IMR-90 (cell line): ENCODE measurements around the gene BCL2L15. TPM values are rescaled to one million over a fixed set of nuclear protein-coding genes. Genes with fewer than 3 reads are reported as not detected.

Experiments used
- ATAC-seq: fragments of 200-7000 bp; cut with Tn5 transposase; 2 replicates; pipeline ENCODE4 v1.9.1; 2020; ENCODE audit warnings: low read depth, mild to moderate bottlenecking, moderate library complexity
- BruUV-seq: library from RNA; stranded (reverse); fragments of 400-500 nt; replicated peaks from 2 replicates; lab custom pipeline; 2021; lab: Mats Ljungman, UMichigan
- CTCF ChIA-PET: fragments of 300-600 bp; formaldehyde crosslinking; extraction: SDS; loops from one replicate; lab custom pipeline; 2021; ENCODE audit warnings: antibody characterized with exemption; lab: Yijun Ruan, JAX
- POLR2A ChIA-PET: fragments of 300-600 bp; sonication (Branson Sonifier 250); formaldehyde crosslinking; loops from one replicate; lab custom pipeline; 2022; ENCODE audit warnings: antibody characterized with exemption; ENCODE audit not compliant: unreplicated experiment; lab: Charles Lee
- DNase-seq: peaks from one replicate; pipeline ENCODE4 v3.0.0; 2013
- H2AFZ ChIP-seq: replicated peaks from 2 replicates; pipeline ENCODE3; 2013; ENCODE audit warnings: low read length, mild to moderate bottlenecking; ENCODE audit not compliant: poor library complexity
- H2AK5ac ChIP-seq: 2 replicates; pipeline ENCODE4 v1.6.1; 2013; ENCODE audit warnings: low read depth, low read length, inconsistent platforms
- H2AK9ac ChIP-seq: replicated peaks from 2 replicates; pipeline ENCODE3; 2013; ENCODE audit warnings: mild to moderate bottlenecking, low read depth, low read length, moderate library complexity; ENCODE audit not compliant: poor library complexity
- H2BK120ac ChIP-seq: 2 replicates; pipeline ENCODE4 v1.6.1; 2013; ENCODE audit warnings: low read depth, low read length, inconsistent platforms
- H2BK15ac ChIP-seq: 3 replicates; pipeline ENCODE4 v1.6.1; 2013; ENCODE audit warnings: low read depth, low read length, inconsistent platforms
- H2BK20ac ChIP-seq: 2 replicates; pipeline ENCODE4 v1.6.1; 2013; ENCODE audit warnings: low read depth, mild to moderate bottlenecking, inconsistent platforms, low read length, moderate library complexity
- H2BK5ac ChIP-seq: 2 replicates; pipeline ENCODE4 v1.6.1; 2013; ENCODE audit warnings: mild to moderate bottlenecking, low read depth, low read length, inconsistent platforms; ENCODE audit not compliant: poor library complexity, severe bottlenecking
- H3K14ac ChIP-seq: replicated peaks from 2 replicates; pipeline ENCODE4 v1.6.1; 2013; ENCODE audit warnings: low read depth, low read length, inconsistent platforms
- H3K18ac ChIP-seq: 2 replicates; pipeline ENCODE4 v1.6.1; 2013; ENCODE audit warnings: low read depth, low read length, control low read depth
- H3K23ac ChIP-seq: 2 replicates; pipeline ENCODE4 v1.6.1; 2013; ENCODE audit warnings: low read depth, low read length, inconsistent platforms
- H3K27ac ChIP-seq: 2 replicates; pipeline ENCODE4 v1.5.1; 2013; ENCODE audit warnings: mild to moderate bottlenecking, control low read depth, low read length; ENCODE audit not compliant: insufficient read depth
- H3K27me3 ChIP-seq: 2 replicates; pipeline ENCODE4 v1.6.1; 2013; ENCODE audit warnings: low read length; ENCODE audit not compliant: control insufficient read depth, insufficient read depth
- H3K36me3 ChIP-seq: 2 replicates; pipeline ENCODE4 v1.6.1; 2013; ENCODE audit warnings: low read length, mixed read lengths; ENCODE audit not compliant: control insufficient read depth, insufficient read depth
- H3K4ac ChIP-seq: 2 replicates; pipeline ENCODE4 v1.6.1; 2013; ENCODE audit warnings: low read depth, low read length, inconsistent platforms
- H3K4me1 ChIP-seq: 2 replicates; pipeline ENCODE4 v1.6.1; 2013; ENCODE audit warnings: low read length, mixed read lengths; ENCODE audit not compliant: control insufficient read depth, insufficient read depth
- H3K4me2 ChIP-seq: 2 replicates; pipeline ENCODE4 v1.6.1; 2013; ENCODE audit warnings: low read depth, mild to moderate bottlenecking, control low read depth, low read length, moderate library complexity
- H3K4me3 ChIP-seq: 2 replicates; pipeline ENCODE4 v1.5.1; 2013; ENCODE audit warnings: low read depth, mild to moderate bottlenecking, control low read depth, low read length, moderate library complexity; ENCODE audit not compliant: insufficient read depth
- H3K56ac ChIP-seq: 2 replicates; pipeline ENCODE4 v1.6.1; 2013; ENCODE audit warnings: low read length, inconsistent platforms; ENCODE audit not compliant: insufficient read depth; ENCODE audit errors: extremely low read depth
- H3K79me1 ChIP-seq, 2 experiments: 2 replicates each; pipeline ENCODE4 v1.6.1; 2013; ENCODE audit warnings: low read length in 2 of 2, inconsistent platforms in 1 of 2, low read depth in 1 of 2
- H3K9ac ChIP-seq: 2 replicates; pipeline ENCODE4 v1.6.1; 2013; ENCODE audit warnings: low read depth, low read length, control low read depth
- H3K9me1 ChIP-seq: 2 replicates; pipeline ENCODE4 v1.6.1; 2013; ENCODE audit warnings: low read length, inconsistent platforms; ENCODE audit not compliant: insufficient read depth
- H3K9me3 ChIP-seq: 2 replicates; pipeline ENCODE4 v1.6.1; 2013; ENCODE audit warnings: low read length; ENCODE audit not compliant: control insufficient read depth, insufficient read depth
- H4K20me1 ChIP-seq: 2 replicates; pipeline ENCODE4 v1.6.1; 2013; ENCODE audit warnings: low read length, inconsistent platforms; ENCODE audit not compliant: insufficient read depth
- H4K5ac ChIP-seq: 2 replicates; pipeline ENCODE4 v1.6.1; 2013; ENCODE audit warnings: mild to moderate bottlenecking, low read depth, low read length, control low read depth
- H4K8ac ChIP-seq, 2 experiments: 2 replicates each; pipeline ENCODE4 v1.6.1; 2013; ENCODE audit warnings: low read depth in 2 of 2, low read length in 2 of 2, control low read depth in 1 of 2, inconsistent platforms in 1 of 2
- H4K91ac ChIP-seq: 2 replicates; pipeline ENCODE4 v1.6.1; 2013; ENCODE audit warnings: low read depth, low read length, inconsistent platforms; ENCODE audit not compliant: insufficient read depth
- BHLHE40 ChIP-seq: fragments of 150-350 bp; IDR thresholded peaks from 2 replicates; pipeline ENCODE4 v1.6.1; 2016; ENCODE audit warnings: mild to moderate bottlenecking, low read depth, low read length
- CHD1 ChIP-seq: IDR thresholded peaks from 2 replicates; pipeline ENCODE4 v1.6.1; 2012; ENCODE audit warnings: low read depth, low read length, improper control_type of control experiment
- FOS ChIP-seq: fragments of 150-350 bp; IDR thresholded peaks from 2 replicates; pipeline ENCODE4 v1.6.1; 2016; ENCODE audit warnings: low read depth, low read length
- MAFK ChIP-seq: IDR thresholded peaks from 2 replicates; pipeline ENCODE4 v1.6.1; 2012; ENCODE audit warnings: low read depth, low read length, improper control_type of control experiment
- MAZ ChIP-seq: IDR thresholded peaks from 2 replicates; pipeline ENCODE4 v1.6.1; 2012; ENCODE audit warnings: low read depth, mild to moderate bottlenecking, low read length, improper control_type of control experiment, moderate library complexity, borderline replicate concordance
- POLR2A ChIP-seq: IDR thresholded peaks from 2 replicates; pipeline ENCODE4 v1.6.1; 2012; ENCODE audit warnings: mild to moderate bottlenecking, low read depth, low read length
- RAD21 ChIP-seq: IDR thresholded peaks from 2 replicates; pipeline ENCODE4 v1.6.1; 2012; ENCODE audit warnings: low read length, improper control_type of control experiment
- RCOR1 ChIP-seq: IDR thresholded peaks from 2 replicates; pipeline ENCODE4 v1.6.1; 2012; ENCODE audit warnings: mild to moderate bottlenecking, low read length, improper control_type of control experiment; ENCODE audit not compliant: insufficient replicate concordance
- RFX5 ChIP-seq: IDR thresholded peaks from 2 replicates; pipeline ENCODE4 v1.8.0; 2012; ENCODE audit warnings: low read depth, mild to moderate bottlenecking, low read length, moderate library complexity
- SMC3 ChIP-seq: fragments of 150-350 bp; IDR thresholded peaks from 2 replicates; pipeline ENCODE4 v1.6.1; 2016; ENCODE audit warnings: low read depth, mild to moderate bottlenecking, antibody characterized with exemption, low read length, moderate library complexity
- WGBS, 2 experiments: methylation state at CpG; one replicate each; pipeline versions ENCODE4 v1.1.5 to v1.1.7; 2013; ENCODE audit warnings: missing lambda C conversion rate in 2 of 2; ENCODE audit not compliant: insufficient read length in 1 of 2; ENCODE audit errors: extremely low coverage in 2 of 2; 5-methylcytosine and 5-hydroxymethylcytosine counted together
- dilution Hi-C: fragments of 300-500 bp; cut with HindIII; formaldehyde crosslinking; loops from one replicate; pipeline ENCODE4 v1.14.3; 2018; ENCODE audit warnings: low sequenced_read_pairs; ENCODE audit not compliant: unreplicated experiment
- in situ Hi-C: fragments of 300-500 bp; cut with MboI; formaldehyde crosslinking; loops from 3 replicates; pipeline ENCODE4 v1.14.3; 2019; ENCODE audit warnings: low sequenced_read_pairs, inconsistent platforms, mixed read lengths
- intact Hi-C: fragments of 100-400 bp; cut with micrococcal nuclease; formaldehyde crosslinking; loops from 2 replicates; pipeline ENCODE4 v1.10.0; 2022
- polyA plus RNA-seq, 3 experiments: library from polyadenylated mRNA; depleted of rRNA; stranded (reverse); fragments of >200 nt; gene quantifications; 2 replicates each; pipeline ENCODE4 v1.2.3, GENCODE V29; 2012; ENCODE audit warnings: low replicate concordance in 1 of 3
- total RNA-seq: library from RNA; depleted of rRNA; stranded (reverse); fragments of >200 nt; gene quantifications from 2 replicates; pipeline ENCODE4 v1.2.3, GENCODE V29; 2012

The BCL2L15 gene
- total and polyA plus RNA-seq, 2 of the 4 experiments (the other 2 are of a cell fraction): under 0.01 to 0.15 TPM

DNA sequence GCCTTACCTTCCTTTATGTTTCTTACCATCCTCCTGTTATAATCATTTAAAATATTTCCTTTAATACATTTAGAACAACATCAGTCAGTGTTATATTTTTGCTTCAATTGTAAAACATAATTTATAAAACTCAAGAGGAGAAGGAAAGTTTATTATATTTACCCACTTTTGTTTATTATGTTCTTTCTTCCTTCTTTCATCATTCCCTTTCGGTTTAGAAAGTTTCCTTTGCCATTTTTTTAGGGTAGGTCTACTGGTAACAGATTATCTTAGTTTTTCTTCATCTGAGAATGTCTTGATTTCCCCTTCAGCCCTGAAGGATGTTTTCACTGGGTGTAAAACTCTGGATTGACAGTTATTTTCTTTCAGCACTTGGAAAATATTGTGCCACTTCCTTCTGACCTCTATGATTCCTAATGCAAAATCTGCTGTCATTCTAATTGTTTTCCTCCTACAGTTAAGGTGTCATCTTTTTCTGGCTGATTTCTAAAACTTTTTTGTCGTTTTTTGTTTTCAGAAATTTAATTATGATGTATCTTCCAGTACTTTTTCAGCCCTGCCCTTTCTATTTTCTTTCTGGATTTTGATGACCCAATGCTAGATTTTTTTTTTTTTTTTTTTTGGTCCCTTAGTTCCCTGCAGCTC, 40.9 kb downstream of the BCL2L15 start:
- no peak overlapping the region for H2AFZ ChIP-seq
- H4K91ac ChIP-seq: no peak overlapping the region
- H4K20me1 ChIP-seq: no peaks in the 10 kb centered on the region
- no peaks in the 10 kb centered on the region for H3K36me3 ChIP-seq
- no TSS peak for BruUV-seq
- DNase-seq (no peak), ATAC-seq (no peak)
- no peak overlapping the region for H3K56ac ChIP-seq
- H3K79me1 ChIP-seq: no peaks in the 10 kb centered on the region
- H3K27ac ChIP-seq: no peak overlapping the region
- no peak overlapping the region for H3K4me2 ChIP-seq
- H3K23ac ChIP-seq: no peak overlapping the region
- no peak overlapping the region for H2AK5ac ChIP-seq
- no peak overlapping the region for H4K8ac ChIP-seq
- no peak overlapping the region for H3K4ac ChIP-seq
- H2AK9ac ChIP-seq: no peak overlapping the region
- H3K4me1 ChIP-seq: no peaks in the 10 kb centered on the region
- POLR2A ChIA-PET: no interaction called here
- H3K4me3 ChIP-seq: no peak overlapping the region
- no peak overlapping the region for H3K18ac ChIP-seq
- CTCF ChIA-PET: no interaction called here
- TF ChIP-seq BHLHE40: no peak
- no peak for TF ChIP-seq CHD1
- no peak for TF ChIP-seq MAFK
- TF ChIP-seq RCOR1: no peak
- TF ChIP-seq RAD21: no peak
- TF ChIP-seq SMC3: no peak
- no peak for TF ChIP-seq RFX5
- no peak for TF ChIP-seq POLR2A
- TF ChIP-seq MAZ: no peak
- TF ChIP-seq FOS: no peak
- H3K9me1 ChIP-seq: no peaks in the 10 kb centered on the region
- H3K9ac ChIP-seq: no peak overlapping the region
- H3K9me3 ChIP-seq: no peaks in the 10 kb centered on the region
- H3K14ac ChIP-seq: no peak overlapping the region
- no peaks in the 10 kb centered on the region for H3K27me3 ChIP-seq
- H2BK5ac ChIP-seq: no peak overlapping the region
- H2BK20ac ChIP-seq: no peak overlapping the region
- dilution Hi-C loops: no loop called here
- no CpG with 5 or more reads among the region's 2 CpGs for WGBS, 2 experiments
- in situ Hi-C loops: no loop called here
- intact Hi-C loops: no loop called here
- no peak overlapping the region for H2BK120ac ChIP-seq
- H4K5ac ChIP-seq: no peak overlapping the region
- no peak overlapping the region for H2BK15ac ChIP-seq
